GM12873 (cell line): Measurements from ENCODE around the gene AQP12A.
A peak's percentile ranks its signal among the peaks of the same experiment; 100 is the strongest.

Experiments
- TF ChIP-seq, protein P1 (sequence below): IDR thresholded peaks from 2 replicates; pipeline ENCODE4 v1.5.1; 2012; ENCODE audit warnings: low read depth, mild to moderate bottlenecking, moderate library complexity, low read length, control low read depth; ENCODE audit not compliant: insufficient read depth; ENCODE audit errors: missing control alignments

The AQP12A gene

DNA sequence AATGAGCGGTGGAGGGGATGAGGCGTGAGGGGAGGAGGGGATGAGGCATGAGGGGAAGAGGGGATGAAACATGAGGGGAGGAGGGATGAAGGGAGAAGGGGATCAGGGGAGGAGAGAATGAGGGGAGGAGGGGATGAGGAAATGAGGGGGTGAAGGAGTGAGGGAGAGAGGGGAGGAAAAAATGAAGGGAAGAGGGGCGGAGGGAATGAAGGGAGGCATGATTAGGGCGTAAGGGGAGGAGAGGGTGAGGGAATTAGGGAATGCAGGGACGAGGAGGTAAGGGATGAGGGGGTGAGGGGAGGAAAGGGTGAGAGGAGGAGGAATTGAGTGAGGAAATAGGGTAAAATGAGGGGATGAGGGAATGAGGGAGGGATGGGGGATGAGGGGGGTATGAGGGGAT, 40.5 kb downstream of the AQP12A start:
- TF ChIP-seq, protein P1, sequence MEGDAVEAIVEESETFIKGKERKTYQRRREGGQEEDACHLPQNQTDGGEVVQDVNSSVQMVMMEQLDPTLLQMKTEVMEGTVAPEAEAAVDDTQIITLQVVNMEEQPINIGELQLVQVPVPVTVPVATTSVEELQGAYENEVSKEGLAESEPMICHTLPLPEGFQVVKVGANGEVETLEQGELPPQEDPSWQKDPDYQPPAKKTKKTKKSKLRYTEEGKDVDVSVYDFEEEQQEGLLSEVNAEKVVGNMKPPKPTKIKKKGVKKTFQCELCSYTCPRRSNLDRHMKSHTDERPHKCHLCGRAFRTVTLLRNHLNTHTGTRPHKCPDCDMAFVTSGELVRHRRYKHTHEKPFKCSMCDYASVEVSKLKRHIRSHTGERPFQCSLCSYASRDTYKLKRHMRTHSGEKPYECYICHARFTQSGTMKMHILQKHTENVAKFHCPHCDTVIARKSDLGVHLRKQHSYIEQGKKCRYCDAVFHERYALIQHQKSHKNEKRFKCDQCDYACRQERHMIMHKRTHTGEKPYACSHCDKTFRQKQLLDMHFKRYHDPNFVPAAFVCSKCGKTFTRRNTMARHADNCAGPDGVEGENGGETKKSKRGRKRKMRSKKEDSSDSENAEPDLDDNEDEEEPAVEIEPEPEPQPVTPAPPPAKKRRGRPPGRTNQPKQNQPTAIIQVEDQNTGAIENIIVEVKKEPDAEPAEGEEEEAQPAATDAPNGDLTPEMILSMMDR, result no peak

- TF ChIP-seq, protein P1, result no peak
Observed at GRCh38 chr2:240732911-240733622, 41.4 kb downstream of the AQP12A start.

- TF ChIP-seq, protein P1, result peak; percentile 52
Observed at GRCh38 chr2:240733803-240734495, 42.3 kb downstream of the AQP12A start.

- TF ChIP-seq, protein P1, result no peak
Observed at GRCh38 chr2:240734756-240735155, 43.1 kb downstream of the AQP12A start.

- TF ChIP-seq, protein P1, result no peak
Observed at GRCh38 chr2:240735476-240735875, 43.8 kb downstream of the AQP12A start.

DNA sequence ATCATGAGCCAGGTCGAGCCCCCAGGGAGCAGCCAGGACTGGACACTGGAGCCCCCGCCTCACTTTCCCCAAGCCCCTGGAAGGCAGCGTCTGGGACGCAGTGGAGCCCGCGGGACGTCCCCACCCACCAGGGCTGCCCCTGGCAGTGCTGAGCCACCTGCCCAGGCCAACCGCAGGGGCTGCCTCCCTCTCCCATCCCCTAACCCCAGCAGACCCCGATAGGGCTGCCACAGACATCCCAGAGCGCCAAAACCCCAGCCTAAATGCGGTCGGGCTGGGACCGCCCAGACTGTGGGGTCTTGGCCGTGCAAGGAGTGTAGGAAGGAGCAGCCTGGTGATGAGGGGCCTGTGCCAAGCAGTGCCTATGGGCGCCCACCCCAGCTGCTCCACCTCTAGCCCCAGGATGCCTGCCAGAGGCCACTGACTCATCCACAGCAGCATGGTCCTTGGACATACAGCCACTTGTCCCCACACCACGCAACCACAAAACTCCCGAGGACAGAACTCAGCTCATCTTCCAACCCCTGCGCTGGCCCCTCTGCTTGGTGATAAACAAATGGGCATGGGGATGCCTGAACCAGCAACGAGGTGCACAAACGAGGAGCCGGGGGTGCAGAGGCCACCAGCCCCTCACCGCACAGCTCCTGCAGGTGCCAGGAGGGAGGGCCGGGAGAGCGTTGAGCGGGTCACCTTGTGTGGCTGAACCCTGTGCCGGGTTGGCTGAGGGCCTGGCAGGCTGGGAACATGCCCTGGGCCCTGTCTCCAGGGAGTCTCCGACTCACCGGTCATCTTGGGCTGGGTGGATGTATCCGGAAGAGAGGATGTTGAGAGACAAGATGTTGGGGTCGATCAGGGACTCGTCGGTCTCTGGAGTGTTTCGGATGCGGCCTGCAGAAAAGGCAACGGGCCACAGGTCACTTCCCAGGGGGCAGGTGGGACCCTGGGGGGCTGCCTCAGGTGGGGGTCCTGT, 44.9 kb downstream of the AQP12A start:
- TF ChIP-seq, protein P1, result no peak
